Bronchus fibroblast of lung (primary cell): ENCODE results near the gene WNT4. TPM values are rescaled to one million over a fixed set of nuclear protein-coding genes. Genes with fewer than 3 reads are reported as not detected.

Experiments
- total RNA-seq: library from RNA; depleted of rRNA; stranded (reverse); fragments of >200 nt; gene quantifications from 2 replicates; pipeline ENCODE4 v1.2.3, GENCODE V29; 2015

The WNT4 gene
- total RNA-seq, result not detected in 2 replicates

DNA sequence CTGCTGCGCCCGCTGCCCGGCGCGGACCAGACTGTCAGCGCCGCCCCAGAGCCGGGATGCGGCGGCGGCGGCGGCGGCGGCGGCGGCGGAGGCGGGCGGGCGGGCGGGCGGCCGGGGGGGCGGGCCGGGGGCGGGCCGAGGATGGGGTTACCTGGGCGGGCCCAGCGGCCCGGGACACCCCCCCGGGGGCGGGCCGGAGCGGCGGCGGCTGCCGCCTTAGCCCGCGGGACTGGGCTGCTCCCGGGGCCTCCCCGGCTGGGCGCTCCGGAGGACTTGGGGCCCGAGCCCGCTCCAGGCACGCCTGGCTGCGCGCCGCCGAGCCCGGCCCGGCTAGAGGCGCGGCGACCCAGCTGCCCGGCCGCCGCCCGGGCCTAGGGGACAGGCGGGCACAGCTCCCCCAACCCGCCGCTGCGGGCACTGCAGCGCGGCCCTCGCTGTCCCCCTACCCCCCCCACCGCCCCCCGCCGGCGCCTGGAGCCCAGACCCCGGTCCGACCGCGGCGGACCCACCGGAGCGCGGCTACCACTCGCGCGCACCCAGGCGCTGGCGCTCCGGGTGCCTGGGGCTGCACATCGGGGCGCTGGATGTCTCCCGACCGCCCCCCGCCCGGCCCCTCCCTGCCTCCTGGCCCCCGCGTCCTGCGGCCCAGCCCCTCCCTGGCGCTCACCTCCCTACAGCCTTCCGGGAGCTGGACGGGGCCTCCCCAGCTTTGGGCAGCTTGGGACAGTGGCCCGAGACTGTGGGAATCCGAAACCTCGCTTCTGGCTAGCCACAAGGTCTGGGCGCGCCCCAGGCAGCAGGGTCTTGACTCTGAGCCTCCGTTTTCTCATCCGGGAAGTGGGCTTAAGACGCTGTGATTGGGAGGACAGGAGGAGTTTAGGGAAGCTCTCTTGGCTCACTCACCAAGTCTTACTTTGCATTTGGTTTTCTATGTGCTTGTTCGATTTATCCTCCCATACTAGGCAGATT is at the start of gene WNT4:
WNT4 (minus strand) TSS at position 33 of the 969 bp plus-strand sequence. CDS start 175 bp downstream, outside the sequence.

Other genes with a start within 250 kb of the WNT4 start
- gene HSPG2, start 205.8 kb downstream of the WNT4 start, total RNA-seq, result 34.0 and 41.5 TPM in 2 replicates
- gene CELA3B, start 166.1 kb downstream of the WNT4 start, total RNA-seq, result not detected in 2 replicates
- gene CELA3A, start 141.4 kb downstream of the WNT4 start, total RNA-seq, result not detected in 2 replicates
- gene CDC42, start 90.4 kb downstream of the WNT4 start, total RNA-seq, result 276 and 283 TPM in 2 replicates